ENCODE data around the gene NAT16.

Gene NAT16

GRCh38 chr7:101170617-101171441 lies 9.3 kb downstream of the NAT16 start:
- DNase-seq, result no peak

- peak; percentile 93 for DNase-seq
Measured at GRCh38 chr7:101169838-101170551, 10.1 kb downstream of the NAT16 start.

GRCh38 chr7:101169110-101169837 lies 10.8 kb downstream of the NAT16 start:
- no peak for DNase-seq

- DNase-seq, result peak; percentile 60
Measured at GRCh38 chr7:101168412-101169049, 11.6 kb downstream of the NAT16 start.

GRCh38 chr7:101167645-101168411 lies 12.3 kb downstream of the NAT16 start:
- DNase-seq, result no peak

GRCh38 chr7:101166909-101167644 lies 13.0 kb downstream of the NAT16 start:
- DNase-seq, result no peak

- DNase-seq, result no peak
Measured at GRCh38 chr7:101166648-101166908, 13.5 kb downstream of the NAT16 start.

- no peak for DNase-seq
Measured at GRCh38 chr7:101165958-101166647, 14.0 kb downstream of the NAT16 start.

- DNase-seq, result peak; percentile 96
Measured at GRCh38 chr7:101165075-101165957, 14.8 kb downstream of the NAT16 start, which contains the start of gene VGF. TSS of gene VGF (minus strand) at chr7:101165569. CDS start at chr7:101164843, 726 bp downstream.

GRCh38 chr7:101164071-101164840 lies 15.8 kb downstream of the NAT16 start:
- no peak for DNase-seq

GRCh38 chr7:101163279-101164070 lies 16.6 kb downstream of the NAT16 start:
- no peak for DNase-seq

GRCh38 chr7:101162551-101163278 lies 17.4 kb downstream of the NAT16 start:
- no peak for DNase-seq

- DNase-seq, result no peak
Measured at GRCh38 chr7:101161692-101162471, 18.2 kb downstream of the NAT16 start.

- DNase-seq, result no peak
Measured at GRCh38 chr7:101160910-101161309, 19.2 kb downstream of the NAT16 start.

GRCh38 chr7:101159696-101160674 lies 20.1 kb downstream of the NAT16 start:
- no peak for DNase-seq
